ENCODE measurements around the gene ERCC2.

DNA sequence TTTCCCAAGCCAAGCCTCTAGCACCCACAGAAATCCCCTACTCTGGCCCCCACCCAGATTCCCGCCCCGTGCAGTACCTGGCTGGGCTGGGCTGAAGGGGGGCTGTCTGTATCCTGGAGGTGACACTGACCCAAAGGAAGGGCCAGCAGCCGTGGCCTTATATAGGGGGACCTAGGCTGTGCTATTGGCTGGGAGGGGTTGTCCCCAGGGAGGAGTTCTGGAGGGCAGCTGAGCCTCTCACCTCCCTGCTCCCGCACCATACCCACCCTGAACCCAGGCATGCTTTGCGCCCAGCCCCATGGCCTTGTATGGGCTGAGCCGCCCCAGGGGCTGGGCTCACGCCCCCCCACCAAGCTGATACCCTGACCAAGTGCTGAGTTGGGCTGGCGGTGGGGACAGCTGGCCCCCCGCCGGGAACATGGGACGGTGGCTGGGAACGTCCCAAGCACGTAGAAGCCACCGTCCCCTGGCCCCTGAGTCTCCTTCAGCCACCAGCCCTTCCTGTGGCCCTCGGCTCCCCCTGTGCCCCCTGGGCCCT lies 47.6 kb downstream of the ERCC2 start, which contains the start of gene CKM:
- TF ChIP-seq CTCF (conservative IDR thresholded peaks at IDR 0.05; ENCODE audit: low read depth, low read length): no peak
- no peak for TF ChIP-seq RCOR1 (IDR thresholded peaks at IDR 0.05; ENCODE audit: insufficient replicate concordance, low read length)
- TF ChIP-seq CEBPB (IDR thresholded peaks at IDR 0.05; ENCODE audit: low read depth, low read length): no peak
- no peak for TF ChIP-seq MAZ (IDR thresholded peaks at IDR 0.05; ENCODE audit: borderline replicate concordance, low read depth, low read length)
- TF ChIP-seq FOS (IDR thresholded peaks at IDR 0.05; ENCODE audit: low read depth, low read length): no peak
- TF ChIP-seq, protein P1, sequence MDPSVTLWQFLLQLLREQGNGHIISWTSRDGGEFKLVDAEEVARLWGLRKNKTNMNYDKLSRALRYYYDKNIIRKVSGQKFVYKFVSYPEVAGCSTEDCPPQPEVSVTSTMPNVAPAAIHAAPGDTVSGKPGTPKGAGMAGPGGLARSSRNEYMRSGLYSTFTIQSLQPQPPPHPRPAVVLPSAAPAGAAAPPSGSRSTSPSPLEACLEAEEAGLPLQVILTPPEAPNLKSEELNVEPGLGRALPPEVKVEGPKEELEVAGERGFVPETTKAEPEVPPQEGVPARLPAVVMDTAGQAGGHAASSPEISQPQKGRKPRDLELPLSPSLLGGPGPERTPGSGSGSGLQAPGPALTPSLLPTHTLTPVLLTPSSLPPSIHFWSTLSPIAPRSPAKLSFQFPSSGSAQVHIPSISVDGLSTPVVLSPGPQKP (IDR thresholded peaks at IDR 0.05; ENCODE audit: borderline replicate concordance, low read depth, low read length): no peak
- TF ChIP-seq CHD1 (IDR thresholded peaks at IDR 0.05; ENCODE audit: low read depth, low read length): no peak
- TF ChIP-seq, protein P2, sequence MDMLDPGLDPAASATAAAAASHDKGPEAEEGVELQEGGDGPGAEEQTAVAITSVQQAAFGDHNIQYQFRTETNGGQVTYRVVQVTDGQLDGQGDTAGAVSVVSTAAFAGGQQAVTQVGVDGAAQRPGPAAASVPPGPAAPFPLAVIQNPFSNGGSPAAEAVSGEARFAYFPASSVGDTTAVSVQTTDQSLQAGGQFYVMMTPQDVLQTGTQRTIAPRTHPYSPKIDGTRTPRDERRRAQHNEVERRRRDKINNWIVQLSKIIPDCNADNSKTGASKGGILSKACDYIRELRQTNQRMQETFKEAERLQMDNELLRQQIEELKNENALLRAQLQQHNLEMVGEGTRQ (IDR thresholded peaks at IDR 0.05; ENCODE audit: low read depth, low read length): no peak
- TF ChIP-seq POLR2A (IDR thresholded peaks at IDR 0.05; ENCODE audit: low read depth, low read length): no peak
- TF ChIP-seq MXI1 (IDR thresholded peaks at IDR 0.05; ENCODE audit: borderline replicate concordance, low read depth, low read length): no peak
- TF ChIP-seq RFX5 (IDR thresholded peaks at IDR 0.05; ENCODE audit: low read depth, low read length): no peak
- no peak for TF ChIP-seq MAFK (IDR thresholded peaks at IDR 0.05; ENCODE audit: low read depth, low read length)
- TF ChIP-seq RAD21 (IDR thresholded peaks at IDR 0.05; ENCODE audit: low read length): no peak

All from IMR-90 (cell line).